HepG2 (cell line): ENCODE data around the gene TOP2A. TPM values are rescaled to one million over a fixed set of nuclear protein-coding genes. Genes with fewer than 3 reads are reported as not detected.

Experiments used
- AHR ChIP-seq: IDR thresholded peaks from 2 replicates; pipeline ENCODE4 v1.6.1; 2018; ENCODE audit warnings: missing genetic modification reagents, missing compliant biosample characterization
- ATAD3A ChIP-seq: sonication (generic); formaldehyde crosslinking; IDR thresholded peaks from 2 replicates; pipeline ENCODE4 v1.4.0; 2020; ENCODE audit warnings: missing genetic modification reagents
- ATF1 ChIP-seq: IDR thresholded peaks from 2 replicates; pipeline ENCODE4 v1.6.1; 2016; ENCODE audit warnings: mild to moderate bottlenecking, control low read depth
- CENPT ChIP-seq: sonication (generic); formaldehyde crosslinking; IDR thresholded peaks from 2 replicates; pipeline ENCODE4 v1.8.0; 2022; ENCODE audit warnings: low read depth, mild to moderate bottlenecking, moderate library complexity, missing genetic modification reagents
- CENPX ChIP-seq: sonication (generic); formaldehyde crosslinking; IDR thresholded peaks from 2 replicates; pipeline ENCODE4 v1.9.0; 2021; ENCODE audit warnings: mild to moderate bottlenecking, missing genetic modification reagents, moderate library complexity
- HOXA9 ChIP-seq: sonication (generic); formaldehyde crosslinking; IDR thresholded peaks from 2 replicates; pipeline ENCODE4 v1.8.1; 2022; ENCODE audit warnings: missing genetic modification reagents, mild to moderate bottlenecking, moderate library complexity, borderline replicate concordance
- NFIC ChIP-seq: IDR thresholded peaks from 2 replicates; pipeline ENCODE4 v1.6.1; 2012; ENCODE audit warnings: mild to moderate bottlenecking, low read length, inconsistent platforms
- NR2C2 ChIP-seq: sonication (generic); formaldehyde crosslinking; IDR thresholded peaks from 2 replicates; pipeline ENCODE4 v1.4.0; 2020; ENCODE audit warnings: missing genetic modification reagents, mild to moderate bottlenecking, moderate library complexity, borderline replicate concordance
- PRMT3 ChIP-seq: sonication (generic); formaldehyde crosslinking; IDR thresholded peaks from 2 replicates; pipeline ENCODE4 v1.8.1; 2022; ENCODE audit warnings: low read depth, mild to moderate bottlenecking, moderate library complexity, missing genetic modification reagents, borderline replicate concordance
- RELA ChIP-seq: sonication (generic); formaldehyde crosslinking; IDR thresholded peaks from 2 replicates; pipeline ENCODE4 v1.4.0; 2020; ENCODE audit warnings: missing genetic modification reagents
- SCMH1 ChIP-seq: sonication (generic); formaldehyde crosslinking; IDR thresholded peaks from 2 replicates; pipeline ENCODE4 v1.9.0; 2021; ENCODE audit warnings: missing genetic modification reagents, mild to moderate bottlenecking, borderline replicate concordance
- SP140L ChIP-seq: sonication (generic); formaldehyde crosslinking; IDR thresholded peaks from 2 replicates; pipeline ENCODE4 v1.4.0; 2020; ENCODE audit warnings: missing genetic modification reagents, borderline replicate concordance
- SPEN ChIP-seq: sonication (generic); formaldehyde crosslinking; IDR thresholded peaks from 2 replicates; pipeline ENCODE4 v1.5.1; 2020; ENCODE audit warnings: low read depth, mild to moderate bottlenecking, missing genetic modification reagents
- STAG1 ChIP-seq: sonication (generic); formaldehyde crosslinking; IDR thresholded peaks from 2 replicates; pipeline ENCODE4 v1.4.0; 2020; ENCODE audit warnings: missing genetic modification reagents
- ZBTB21 ChIP-seq: sonication (generic); formaldehyde crosslinking; IDR thresholded peaks from 2 replicates; pipeline ENCODE4 v1.4.0; 2020; ENCODE audit warnings: missing genetic modification reagents
- ZEB1 ChIP-seq: IDR thresholded peaks from 2 replicates; pipeline ENCODE4 v1.6.1; 2012; ENCODE audit warnings: mild to moderate bottlenecking, low read depth, inconsistent platforms; ENCODE audit not compliant: insufficient replicate concordance
- ZFP41 ChIP-seq: sonication (generic); formaldehyde crosslinking; IDR thresholded peaks from 2 replicates; pipeline ENCODE4 v1.4.0; 2020; ENCODE audit warnings: mild to moderate bottlenecking, missing genetic modification reagents, borderline replicate concordance
- ZFP82 ChIP-seq: sonication (generic); formaldehyde crosslinking; IDR thresholded peaks from 2 replicates; pipeline ENCODE4 v1.5.1; 2020; ENCODE audit warnings: mild to moderate bottlenecking, missing genetic modification reagents, borderline replicate concordance
- ZNF235 ChIP-seq: sonication (generic); formaldehyde crosslinking; IDR thresholded peaks from 2 replicates; pipeline ENCODE4 v1.8.1; 2023; ENCODE audit warnings: mild to moderate bottlenecking, missing genetic modification reagents, borderline replicate concordance
- ZNF317 ChIP-seq: sonication (generic); formaldehyde crosslinking; IDR thresholded peaks from 2 replicates; pipeline ENCODE4 v1.5.0; 2020; ENCODE audit warnings: mild to moderate bottlenecking, missing genetic modification reagents
- ZNF383 ChIP-seq: sonication (generic); formaldehyde crosslinking; IDR thresholded peaks from 2 replicates; pipeline ENCODE4 v1.4.0; 2020; ENCODE audit warnings: missing genetic modification reagents, mild to moderate bottlenecking, borderline replicate concordance
- ZNF562 ChIP-seq: sonication (generic); formaldehyde crosslinking; IDR thresholded peaks from 2 replicates; pipeline ENCODE4 v1.8.0; 2022; ENCODE audit warnings: missing genetic modification reagents, borderline replicate concordance
- ZNF567 ChIP-seq: sonication (generic); formaldehyde crosslinking; IDR thresholded peaks from 2 replicates; pipeline ENCODE4 v1.8.1; 2023; ENCODE audit warnings: mild to moderate bottlenecking, missing genetic modification reagents, borderline replicate concordance
- ZNF703 ChIP-seq: sonication (generic); formaldehyde crosslinking; IDR thresholded peaks from 2 replicates; pipeline ENCODE4 v1.5.1; 2020; ENCODE audit warnings: missing genetic modification reagents, mild to moderate bottlenecking, moderate library complexity, borderline replicate concordance
- ZNF782 ChIP-seq: sonication (generic); formaldehyde crosslinking; IDR thresholded peaks from 2 replicates; pipeline ENCODE4 v1.4.0; 2020; ENCODE audit warnings: missing genetic modification reagents, mild to moderate bottlenecking, borderline replicate concordance
- ZSCAN22 ChIP-seq: sonication (generic); formaldehyde crosslinking; IDR thresholded peaks from 2 replicates; pipeline ENCODE4 v1.4.0; 2020; ENCODE audit warnings: mild to moderate bottlenecking, missing genetic modification reagents
- polyA plus RNA-seq, 8 experiments: library from polyadenylated mRNA; depleted of rRNA in 3 of 8; stranded (reverse) in 7 of 8; unstranded in 1 of 8; fragments of >200 nt; fragmentation: Illumina TruSeq in 4 of 8; extraction: Trizol in 4 of 8; gene quantifications; 2 replicates each; pipeline versions ENCODE4 v1.2.1 to v1.2.3, GENCODE V29; 2011 to 2016; ENCODE audit warnings: low read depth in 4 of 8, missing spikeins in 1 of 8, mixed read lengths in 1 of 8; ENCODE audit not compliant: insufficient read depth in 1 of 8
- total RNA-seq, 5 experiments: library from RNA; depleted of rRNA; stranded (reverse); fragments of >200 nt; fragmentation: Illumina TruSeq; extraction: Trizol; gene quantifications; 2 replicates each; pipeline ENCODE4 v1.2.3, GENCODE V29; 2016; ENCODE audit warnings: low read depth in 1 of 5
- TF ChIP-seq, protein P1 (sequence below): sonication (generic); formaldehyde crosslinking; IDR thresholded peaks from 2 replicates; pipeline ENCODE4 v1.5.1; 2020; ENCODE audit warnings: mild to moderate bottlenecking, missing genetic modification reagents, borderline replicate concordance
- TF ChIP-seq, protein P2 (sequence below): sonication (generic); formaldehyde crosslinking; IDR thresholded peaks from 2 replicates; pipeline ENCODE4 v1.8.0; 2022; ENCODE audit warnings: mild to moderate bottlenecking, missing genetic modification reagents, moderate library complexity
- TF ChIP-seq, protein P3 (sequence below): sonication (generic); formaldehyde crosslinking; IDR thresholded peaks from 2 replicates; pipeline ENCODE4 v1.4.0; 2020; ENCODE audit warnings: missing genetic modification reagents, borderline replicate concordance

TOP2A gene
- total and polyA plus RNA-seq, 2 of the 13 experiments (the other 11 are each of a cell fraction or from before 2014, with no cell fraction given) = 108 to 327 TPM

DNA sequence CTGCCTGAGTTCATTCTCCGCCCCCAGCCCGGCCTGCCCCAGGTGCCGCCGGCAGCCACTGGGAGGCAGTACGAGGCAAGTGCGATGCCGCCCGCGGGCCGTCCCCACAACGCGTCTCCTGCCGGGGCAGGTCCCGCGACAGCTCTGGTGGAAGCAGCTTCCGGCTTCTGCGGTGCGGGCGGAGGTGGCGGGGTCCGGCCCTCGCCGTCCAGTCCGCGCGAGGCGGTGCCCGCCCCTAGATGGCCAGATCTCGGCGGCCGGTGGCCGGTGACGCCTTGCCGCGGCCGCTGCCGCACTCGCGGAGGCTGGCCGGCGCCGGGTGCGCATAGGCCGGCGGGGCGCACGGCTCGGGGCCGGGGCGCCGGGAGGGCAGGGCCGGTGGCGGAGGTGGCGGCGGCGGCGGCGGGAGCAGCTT, 55.0 kb downstream of the TOP2A start (continued):
- TF ChIP-seq CENPX (CRISPR knock-in tag) (no peak), ZNF235 (CRISPR knock-in tag) (peak; percentile 34; the same call in 1 of the 2 replicates), ZNF567 (CRISPR knock-in tag) (no peak), ZFP82 (CRISPR knock-in tag) (no peak; the same call in 1 of the 2 replicates), SP140L (CRISPR knock-in tag) (peak; percentile 24; the same call in 1 of the 2 replicates), ZSCAN22 (CRISPR knock-in tag) (peak; percentile 52; the same call in 1 of the 2 replicates), ZNF383 (CRISPR knock-in tag) (0 out of 2 replicates have a peak, but pooled peaks have one; percentile 29), SCMH1 (no peak), ATF1 (CRISPR knock-in tag) (no peak), ZBTB21 (no peak), CENPT (CRISPR knock-in tag) (peak; percentile 83), SPEN (CRISPR knock-in tag) (peak; percentile 76), ZEB1 (no peak), RELA (peak; percentile 35; the same call in 1 of the 2 replicates), ZNF317 (CRISPR knock-in tag) (0 out of 2 replicates have a peak, but pooled peaks have one; percentile 57), HOXA9 (CRISPR knock-in tag) (peak; percentile 88; the same call in 1 of the 2 replicates), NFIC (no peak), ZFP41 (CRISPR knock-in tag) (no peak; the same call in 1 of the 2 replicates), ZNF703 (no peak), AHR (CRISPR knock-in tag) (peak; percentile 76; the same call in 1 of the 2 replicates), ZNF782 (CRISPR knock-in tag) (peak; percentile 65; the same call in 1 of the 2 replicates), ATAD3A (peak; percentile 30; the same call in 1 of the 2 replicates), STAG1 (CRISPR knock-in tag) (peak; percentile 86), ZNF562 (no peak), NR2C2 (peak; percentile 70; the same call in 1 of the 2 replicates), PRMT3 (CRISPR knock-in tag) (peak; percentile 70; the same call in 1 of the 2 replicates)
- TF ChIP-seq, protein P1, sequence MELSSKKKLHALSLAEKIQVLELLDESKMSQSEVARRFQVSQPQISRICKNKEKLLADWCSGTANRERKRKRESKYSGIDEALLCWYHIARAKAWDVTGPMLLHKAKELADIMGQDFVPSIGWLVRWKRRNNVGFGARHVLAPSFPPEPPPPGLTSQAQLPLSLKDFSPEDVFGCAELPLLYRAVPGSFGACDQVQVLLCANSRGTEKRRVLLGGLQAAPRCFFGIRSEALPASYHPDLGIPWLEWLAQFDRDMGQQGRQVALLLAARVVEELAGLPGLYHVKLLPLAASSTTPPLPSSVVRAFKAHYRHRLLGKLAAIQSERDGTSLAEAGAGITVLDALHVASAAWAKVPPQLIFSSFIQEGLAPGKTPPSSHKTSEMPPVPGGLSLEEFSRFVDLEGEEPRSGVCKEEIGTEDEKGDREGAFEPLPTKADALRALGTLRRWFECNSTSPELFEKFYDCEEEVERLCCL (CRISPR knock-in tag) = no peak
- TF ChIP-seq, protein P2, sequence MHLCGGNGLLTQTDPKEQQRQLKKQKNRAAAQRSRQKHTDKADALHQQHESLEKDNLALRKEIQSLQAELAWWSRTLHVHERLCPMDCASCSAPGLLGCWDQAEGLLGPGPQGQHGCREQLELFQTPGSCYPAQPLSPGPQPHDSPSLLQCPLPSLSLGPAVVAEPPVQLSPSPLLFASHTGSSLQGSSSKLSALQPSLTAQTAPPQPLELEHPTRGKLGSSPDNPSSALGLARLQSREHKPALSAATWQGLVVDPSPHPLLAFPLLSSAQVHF (CRISPR knock-in tag) = peak; percentile 41; the same call in 1 of the 2 replicates
- TF ChIP-seq, protein P3, sequence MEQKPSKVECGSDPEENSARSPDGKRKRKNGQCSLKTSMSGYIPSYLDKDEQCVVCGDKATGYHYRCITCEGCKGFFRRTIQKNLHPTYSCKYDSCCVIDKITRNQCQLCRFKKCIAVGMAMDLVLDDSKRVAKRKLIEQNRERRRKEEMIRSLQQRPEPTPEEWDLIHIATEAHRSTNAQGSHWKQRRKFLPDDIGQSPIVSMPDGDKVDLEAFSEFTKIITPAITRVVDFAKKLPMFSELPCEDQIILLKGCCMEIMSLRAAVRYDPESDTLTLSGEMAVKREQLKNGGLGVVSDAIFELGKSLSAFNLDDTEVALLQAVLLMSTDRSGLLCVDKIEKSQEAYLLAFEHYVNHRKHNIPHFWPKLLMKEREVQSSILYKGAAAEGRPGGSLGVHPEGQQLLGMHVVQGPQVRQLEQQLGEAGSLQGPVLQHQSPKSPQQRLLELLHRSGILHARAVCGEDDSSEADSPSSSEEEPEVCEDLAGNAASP (CRISPR knock-in tag) = peak; percentile 79
